Esophagus muscularis mucosa (tissue), 3 donors: ENCODE measurements around the gene AUNIP.

Source experiments
- POLR2AphosphoS5 ChIP-seq, 2 donors: sonication (generic); formaldehyde crosslinking; IDR thresholded peaks; one replicate each; pipeline ENCODE4 v1.6.1; 2017; ENCODE audit warnings: antibody characterized with exemption in 2 of 2
- TF ChIP-seq, protein P1 (sequence below), 3 experiments: fragments of 200-600 bp in 2 of 3; fragments of 450-650 bp in 1 of 3; sonication (generic) in 2 of 3; IDR thresholded peaks; one replicate each; pipeline ENCODE4 v1.5.1; 2017 to 2019; ENCODE audit warnings: antibody characterized with exemption in 3 of 3, mild to moderate bottlenecking in 2 of 3, moderate library complexity in 1 of 3

DNA sequence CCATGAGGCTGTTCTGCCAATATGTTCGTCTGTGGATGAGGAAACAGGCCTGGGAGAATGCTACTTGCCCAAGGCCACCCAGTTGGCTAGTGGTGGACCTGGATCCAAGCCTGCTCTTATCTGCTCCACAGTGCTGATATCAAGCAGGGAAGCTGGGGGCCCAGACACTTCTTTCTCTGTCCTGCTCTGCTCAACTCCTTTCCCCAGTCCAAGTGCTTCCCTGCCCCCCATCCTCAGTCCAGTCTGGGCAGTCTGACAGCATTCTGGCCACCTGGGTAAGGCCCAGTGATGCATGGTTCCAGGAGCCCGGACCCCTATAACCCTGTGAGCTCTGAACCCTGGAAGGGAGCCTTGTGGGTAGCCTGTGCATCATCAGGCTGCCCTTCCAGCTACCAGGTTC, 20.4 kb upstream of the AUNIP start:
- TF ChIP-seq, protein P1, sequence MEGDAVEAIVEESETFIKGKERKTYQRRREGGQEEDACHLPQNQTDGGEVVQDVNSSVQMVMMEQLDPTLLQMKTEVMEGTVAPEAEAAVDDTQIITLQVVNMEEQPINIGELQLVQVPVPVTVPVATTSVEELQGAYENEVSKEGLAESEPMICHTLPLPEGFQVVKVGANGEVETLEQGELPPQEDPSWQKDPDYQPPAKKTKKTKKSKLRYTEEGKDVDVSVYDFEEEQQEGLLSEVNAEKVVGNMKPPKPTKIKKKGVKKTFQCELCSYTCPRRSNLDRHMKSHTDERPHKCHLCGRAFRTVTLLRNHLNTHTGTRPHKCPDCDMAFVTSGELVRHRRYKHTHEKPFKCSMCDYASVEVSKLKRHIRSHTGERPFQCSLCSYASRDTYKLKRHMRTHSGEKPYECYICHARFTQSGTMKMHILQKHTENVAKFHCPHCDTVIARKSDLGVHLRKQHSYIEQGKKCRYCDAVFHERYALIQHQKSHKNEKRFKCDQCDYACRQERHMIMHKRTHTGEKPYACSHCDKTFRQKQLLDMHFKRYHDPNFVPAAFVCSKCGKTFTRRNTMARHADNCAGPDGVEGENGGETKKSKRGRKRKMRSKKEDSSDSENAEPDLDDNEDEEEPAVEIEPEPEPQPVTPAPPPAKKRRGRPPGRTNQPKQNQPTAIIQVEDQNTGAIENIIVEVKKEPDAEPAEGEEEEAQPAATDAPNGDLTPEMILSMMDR (IDR thresholded peaks at IDR 0.05), result no peak
- no peak for TF ChIP-seq POLR2AphosphoS5 (IDR thresholded peaks at IDR 0.05)
